ENCODE results near the gene PAXX.

DNA sequence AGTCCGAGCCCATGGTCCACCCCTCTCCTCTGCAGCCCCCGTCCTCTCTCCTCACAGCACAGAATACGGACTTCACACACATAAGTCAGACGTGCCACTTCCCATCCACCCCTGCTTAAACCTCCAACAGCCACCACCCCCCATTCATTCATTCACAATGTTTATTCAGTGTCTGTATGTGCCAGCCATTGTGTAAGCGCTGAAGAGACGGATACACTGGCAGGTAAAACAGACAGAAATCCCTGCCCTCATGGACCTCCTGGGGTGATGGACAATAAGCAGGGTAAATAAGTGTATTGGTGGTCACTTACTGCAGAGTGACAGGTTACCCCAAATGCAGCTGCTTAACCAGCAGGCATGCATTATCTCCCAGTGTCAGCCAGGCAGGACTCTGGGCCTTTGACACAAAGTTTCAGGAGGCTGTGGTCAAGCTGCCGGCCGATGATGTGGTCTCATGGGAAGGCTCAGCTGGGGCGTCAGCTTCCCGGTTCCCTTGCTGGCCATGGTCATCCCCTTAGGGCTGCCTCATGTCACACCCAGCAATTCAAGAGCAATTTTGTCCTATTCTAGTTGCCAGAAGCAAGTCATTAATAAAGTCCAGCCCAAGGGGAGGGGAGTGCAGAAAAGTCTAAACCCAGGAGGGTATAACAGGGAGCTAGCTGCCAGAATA, 1.8 kb upstream of the PAXX start:
- TF ChIP-seq POLR2A (IDR thresholded peaks at IDR 0.05; ENCODE audit: extremely low read depth, insufficient read length), result no peak
- TF ChIP-seq, protein P1, sequence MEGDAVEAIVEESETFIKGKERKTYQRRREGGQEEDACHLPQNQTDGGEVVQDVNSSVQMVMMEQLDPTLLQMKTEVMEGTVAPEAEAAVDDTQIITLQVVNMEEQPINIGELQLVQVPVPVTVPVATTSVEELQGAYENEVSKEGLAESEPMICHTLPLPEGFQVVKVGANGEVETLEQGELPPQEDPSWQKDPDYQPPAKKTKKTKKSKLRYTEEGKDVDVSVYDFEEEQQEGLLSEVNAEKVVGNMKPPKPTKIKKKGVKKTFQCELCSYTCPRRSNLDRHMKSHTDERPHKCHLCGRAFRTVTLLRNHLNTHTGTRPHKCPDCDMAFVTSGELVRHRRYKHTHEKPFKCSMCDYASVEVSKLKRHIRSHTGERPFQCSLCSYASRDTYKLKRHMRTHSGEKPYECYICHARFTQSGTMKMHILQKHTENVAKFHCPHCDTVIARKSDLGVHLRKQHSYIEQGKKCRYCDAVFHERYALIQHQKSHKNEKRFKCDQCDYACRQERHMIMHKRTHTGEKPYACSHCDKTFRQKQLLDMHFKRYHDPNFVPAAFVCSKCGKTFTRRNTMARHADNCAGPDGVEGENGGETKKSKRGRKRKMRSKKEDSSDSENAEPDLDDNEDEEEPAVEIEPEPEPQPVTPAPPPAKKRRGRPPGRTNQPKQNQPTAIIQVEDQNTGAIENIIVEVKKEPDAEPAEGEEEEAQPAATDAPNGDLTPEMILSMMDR (IDR thresholded peaks at IDR 0.05; ENCODE audit: low read depth, low read length), result no peak
